ES-I3 (cell line): ENCODE results near the gene PPP4R3B.
"Not testable (repeated sequence)": the region's sequence is repeated elsewhere in the genome, so short reads cannot be mapped to it uniquely, and the experiment has no call there.

ENCODE experiments used
- H3K36me3 ChIP-seq: 2 replicates; pipeline ENCODE4 v1.6.1; 2013; ENCODE audit warnings: mild to moderate bottlenecking, low read length, control low read depth, moderate library complexity; ENCODE audit not compliant: insufficient read depth
- H3K4me1 ChIP-seq: 2 replicates; pipeline ENCODE4 v1.6.1; 2013; ENCODE audit warnings: mild to moderate bottlenecking, control low read depth, low read length; ENCODE audit not compliant: insufficient read depth
- H3K9ac ChIP-seq: 2 replicates; pipeline ENCODE4 v1.6.1; 2013; ENCODE audit warnings: low read depth, mild to moderate bottlenecking, low read length, moderate library complexity
- H3K9me3 ChIP-seq: 2 replicates; pipeline ENCODE4 v1.6.1; 2013; ENCODE audit warnings: mild to moderate bottlenecking, low read length, moderate library complexity; ENCODE audit not compliant: control insufficient read depth, insufficient read depth

Gene PPP4R3B

GRCh38 chr2:55569002-55569401, 48.4 kb downstream of the PPP4R3B start:
- not testable (repeated sequence) for H3K4me1 ChIP-seq, H3K9ac ChIP-seq, H3K9me3 ChIP-seq, H3K36me3 ChIP-seq

DNA sequence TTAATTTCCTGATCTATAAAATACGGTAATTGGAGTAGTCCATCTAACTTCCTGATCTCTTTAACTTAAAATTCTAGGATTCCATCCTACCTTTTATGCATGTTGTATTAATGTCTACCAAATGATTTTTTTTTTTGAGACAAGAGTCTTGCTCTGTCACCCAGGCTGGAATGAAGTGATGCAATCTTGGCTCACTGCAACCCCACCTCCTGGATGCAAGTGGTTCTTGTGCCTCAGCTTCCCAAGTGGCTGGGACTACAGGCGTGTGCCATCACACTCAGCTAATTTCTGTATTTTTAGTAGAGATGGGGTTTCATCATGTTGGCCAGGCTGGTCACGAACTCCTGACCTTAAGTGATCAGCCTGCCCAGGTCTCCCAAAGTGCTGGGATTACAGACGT, 50.1 kb downstream of the PPP4R3B start:
- Histone ChIP-seq H3K4me1 (no peaks in the 10 kb centered on the region), H3K9me3 (no peaks in the 10 kb centered on the region; the same call in 1 of the 2 replicates), H3K36me3 (peaks cover 10% of the 10 kb centered on the region), H3K9ac (no peak overlapping the region)

GRCh38 chr2:55565613-55566012, 51.8 kb downstream of the PPP4R3B start:
- Histone ChIP-seq H3K9me3 (peaks cover 6% of the 10 kb centered on the region; the same call in 1 of the 2 replicates), H3K9ac (no peak overlapping the region), H3K4me1 (no peaks in the 10 kb centered on the region), H3K36me3 (peaks cover 10% of the 10 kb centered on the region)

GRCh38 chr2:55560855-55561254, 56.6 kb downstream of the PPP4R3B start:
- Histone ChIP-seq H3K9ac (no peak overlapping the region), H3K36me3 (peaks cover 8% of the 10 kb centered on the region), H3K9me3 (peaks cover 6% of the 10 kb centered on the region; the same call in 1 of the 2 replicates), H3K4me1 (no peaks in the 10 kb centered on the region)

DNA sequence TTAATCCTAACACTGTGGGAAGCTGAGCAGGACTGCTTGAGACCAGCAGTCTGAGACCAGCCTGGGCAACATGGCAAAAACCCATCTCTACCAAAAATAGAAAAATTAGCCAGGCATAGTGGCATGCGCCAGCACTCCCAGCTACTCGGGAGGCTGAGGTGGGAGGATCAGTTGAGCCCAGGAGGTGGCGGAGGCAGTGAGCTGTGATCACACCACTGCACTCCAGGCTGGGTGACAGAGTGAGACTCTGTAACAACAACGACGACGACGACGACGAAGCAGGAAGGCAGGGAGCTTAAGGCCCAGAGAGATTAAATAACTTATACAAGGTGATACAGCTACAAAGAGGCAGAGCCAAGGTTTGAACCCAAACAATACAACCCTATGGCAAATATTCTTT, 60.6 kb downstream of the PPP4R3B start:
- Histone ChIP-seq H3K4me1 (no peaks in the 10 kb centered on the region), H3K9me3 (peaks cover 6% of the 10 kb centered on the region; the same call in 1 of the 2 replicates), H3K36me3 (peaks cover 6% of the 10 kb centered on the region; the same call in 1 of the 2 replicates), H3K9ac (no peak overlapping the region)

DNA sequence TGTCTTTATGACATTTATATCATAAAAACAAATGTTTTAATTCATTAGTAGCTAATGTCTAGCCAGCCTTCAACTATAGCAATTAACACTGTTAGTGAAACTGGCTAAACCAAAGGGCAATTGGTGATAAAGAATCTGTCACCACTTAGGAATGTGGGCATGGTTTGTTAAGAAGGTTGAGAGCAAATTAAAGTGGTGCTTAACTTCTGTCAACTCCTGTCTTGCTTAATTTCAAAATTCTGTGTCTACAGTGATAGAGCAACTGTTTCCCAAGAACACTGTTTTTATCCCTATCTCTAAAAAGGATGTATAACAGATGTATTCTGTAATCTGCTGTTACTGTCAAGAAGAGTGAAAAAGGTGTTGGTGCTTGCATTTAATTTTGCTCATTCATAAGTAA, 61.4 kb downstream of the PPP4R3B start:
- H3K9me3 ChIP-seq = peaks cover under 1% of the 10 kb centered on the region; the same call in 1 of the 2 replicates
- no peaks in the 10 kb centered on the region for H3K4me1 ChIP-seq
- peaks cover 6% of the 10 kb centered on the region; the same call in 1 of the 2 replicates for H3K36me3 ChIP-seq
- H3K9ac ChIP-seq = no peak overlapping the region

GRCh38 chr2:55553321-55553720, 64.1 kb downstream of the PPP4R3B start:
- no peak overlapping the region for H3K9ac ChIP-seq
- H3K36me3 ChIP-seq = peaks cover 6% of the 10 kb centered on the region; the same call in 1 of the 2 replicates

DNA sequence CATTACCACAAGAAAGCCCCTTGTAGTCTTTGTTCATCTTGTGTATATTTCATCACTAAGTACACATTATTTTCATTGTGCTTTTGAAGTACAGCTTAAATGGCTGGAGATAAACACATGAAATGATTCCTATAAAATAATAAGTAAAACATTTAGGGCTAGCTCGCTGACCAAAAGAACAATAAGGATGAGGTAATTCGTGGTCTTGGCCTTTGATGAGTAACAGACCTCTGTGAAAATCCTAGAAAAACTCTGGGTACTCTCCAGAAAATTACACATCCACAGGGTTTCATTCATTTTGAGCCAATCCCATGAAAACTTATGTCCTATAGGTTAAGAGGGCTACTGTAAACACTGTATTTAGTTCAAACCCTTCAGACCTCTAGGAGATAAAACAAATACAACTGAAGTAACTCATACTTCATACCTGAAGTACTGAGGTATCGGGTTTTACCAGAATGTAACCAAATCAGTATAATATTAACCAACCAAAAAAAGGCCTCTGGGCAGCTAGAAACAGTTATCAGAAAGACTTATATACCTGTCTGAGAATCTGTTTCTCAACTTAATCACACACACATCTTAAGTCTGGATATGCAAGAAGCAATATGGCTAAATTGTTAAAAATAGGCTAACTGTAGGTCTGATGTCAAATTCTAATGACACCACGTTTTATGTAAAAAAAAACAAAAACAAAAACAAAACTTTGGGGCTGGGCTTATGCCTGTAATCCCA, 66.9 kb downstream of the PPP4R3B start:
- peaks cover 6% of the 10 kb centered on the region; the same call in 1 of the 2 replicates for H3K36me3 ChIP-seq
- no peak overlapping the region for H3K9ac ChIP-seq
- H3K4me1 ChIP-seq = no peaks in the 10 kb centered on the region
- H3K9me3 ChIP-seq = no peaks in the 10 kb centered on the region

More at GRCh38 chr2:55553321-55553720, 64.1 kb downstream of the PPP4R3B start:
- Histone ChIP-seq H3K4me1 (no peaks in the 10 kb centered on the region), H3K9me3 (no peaks in the 10 kb centered on the region)

DNA sequence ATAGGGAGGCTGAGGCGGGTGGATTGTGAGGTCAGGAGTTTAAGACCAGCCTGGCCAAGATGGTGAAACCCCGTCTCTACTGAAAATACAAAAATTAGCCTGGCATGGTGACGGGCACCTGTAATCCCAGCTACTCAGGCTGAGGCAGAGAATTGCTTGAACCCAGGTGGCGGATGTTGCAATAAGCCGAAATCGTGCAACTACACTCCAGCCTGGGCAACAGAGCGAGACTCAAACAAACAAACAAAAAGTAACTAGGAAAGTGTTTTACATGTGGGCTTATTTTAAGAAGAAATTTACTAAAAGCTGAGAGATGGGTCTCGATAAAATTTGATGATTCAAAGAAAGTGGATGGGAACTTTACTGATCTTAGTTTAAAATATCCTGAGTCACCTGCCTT, 69.7 kb downstream of the PPP4R3B start:
- not testable (repeated sequence) for H3K9ac ChIP-seq, H3K4me1 ChIP-seq, H3K9me3 ChIP-seq, H3K36me3 ChIP-seq

GRCh38 chr2:55547001-55547400, 70.4 kb downstream of the PPP4R3B start:
- no peaks in the 10 kb centered on the region for H3K9me3 ChIP-seq
- peaks cover 2% of the 10 kb centered on the region for H3K36me3 ChIP-seq
- no peak overlapping the region for H3K9ac ChIP-seq
- H3K4me1 ChIP-seq = no peaks in the 10 kb centered on the region

- no peak overlapping the region for H3K9ac ChIP-seq
- H3K4me1 ChIP-seq = no peaks in the 10 kb centered on the region
- H3K9me3 ChIP-seq = no peaks in the 10 kb centered on the region
- no peaks in the 10 kb centered on the region for H3K36me3 ChIP-seq
These were observed 86.8 kb downstream of the PPP4R3B start for GRCh38 chr2:55530539-55531081.

- Histone ChIP-seq H3K4me1 (no peaks in the 10 kb centered on the region), H3K9me3 (no peaks in the 10 kb centered on the region), H3K36me3 (no peaks in the 10 kb centered on the region), H3K9ac (no peak overlapping the region)
These were observed 91.2 kb downstream of the PPP4R3B start for GRCh38 chr2:55526174-55526573.

GRCh38 chr2:55524884-55525437, 92.5 kb downstream of the PPP4R3B start:
- Histone ChIP-seq H3K9ac (no peak overlapping the region), H3K9me3 (no peaks in the 10 kb centered on the region), H3K36me3 (no peaks in the 10 kb centered on the region), H3K4me1 (no peaks in the 10 kb centered on the region; the same call in 1 of the 2 replicates)

- Histone ChIP-seq H3K36me3 (no peaks in the 10 kb centered on the region), H3K9me3 (no peaks in the 10 kb centered on the region), H3K9ac (peak overlapping the region; percentile 71), H3K4me1 (no peaks in the 10 kb centered on the region; the same call in 1 of the 2 replicates)
These were observed 97.2 kb downstream of the PPP4R3B start for GRCh38 chr2:55519938-55520885.
